HG02981 (cell line): ENCODE data around the gene NAB2.

Source experiments
- ATAC-seq: cut with Tn5 transposase; IDR thresholded peaks from one replicate; pipeline ENCODE4 v1.9.1; 2021; ENCODE audit warnings: mild to moderate bottlenecking, moderate library complexity; ENCODE audit not compliant: unreplicated experiment

The NAB2 gene

GRCh38 chr12:57093415-57094207 lies 4.7 kb downstream of the NAB2 start:
- no peak for ATAC-seq

GRCh38 chr12:57094208-57095160 lies 5.6 kb downstream of the NAB2 start:
- ATAC-seq = no peak

GRCh38 chr12:57095440-57095839 lies 6.5 kb downstream of the NAB2 start:
- ATAC-seq = no peak

- ATAC-seq = no peak
These were observed 7.2 kb downstream of the NAB2 start for GRCh38 chr12:57096099-57096572.

GRCh38 chr12:57096748-57097553 lies 8.0 kb downstream of the NAB2 start:
- no peak for ATAC-seq

GRCh38 chr12:57097554-57097835 lies 8.6 kb downstream of the NAB2 start:
- ATAC-seq = no peak

- ATAC-seq = no peak
These were observed 9.6 kb downstream of the NAB2 start for GRCh38 chr12:57098546-57098945.

- ATAC-seq = no peak
These were observed 10.3 kb downstream of the NAB2 start for GRCh38 chr12:57099047-57099714.

- ATAC-seq = no peak
These were observed 10.9 kb downstream of the NAB2 start for GRCh38 chr12:57099766-57100165.

GRCh38 chr12:57101892-57102695 lies 13.2 kb downstream of the NAB2 start:
- ATAC-seq = no peak

GRCh38 chr12:57103856-57104255 lies 14.9 kb downstream of the NAB2 start:
- no peak for ATAC-seq

GRCh38 chr12:57104292-57104910 lies 15.5 kb downstream of the NAB2 start:
- ATAC-seq = no peak

GRCh38 chr12:57105011-57105753 lies 16.3 kb downstream of the NAB2 start:
- ATAC-seq = no peak

GRCh38 chr12:57106021-57106708 lies 17.3 kb downstream of the NAB2 start:
- no peak for ATAC-seq

- no peak for ATAC-seq
These were observed 18.7 kb downstream of the NAB2 start for GRCh38 chr12:57107456-57108155.

GRCh38 chr12:57109207-57110103 lies 20.5 kb downstream of the NAB2 start:
- no peak for ATAC-seq
